SK-N-SH (cell line): ENCODE measurements around the gene NHS. TPM values are rescaled to one million over a fixed set of nuclear protein-coding genes. Genes with fewer than 3 reads are reported as not detected.

Experiments
- CTCF ChIA-PET: fragments of 300-600, 350-600 bp; formaldehyde crosslinking; extraction: SDS; loops from one replicate; lab custom pipeline; 2021; lab: Yijun Ruan, JAX
- POLR2A ChIA-PET: fragments of 350-600 bp; sonication (Branson Sonifier 250); formaldehyde crosslinking; extraction: SDS; loops from one replicate; lab custom pipeline; 2020; ENCODE audit warnings: antibody characterized with exemption, inconsistent platforms; lab: Yijun Ruan, JAX
- DNase-seq: peaks from one replicate; pipeline ENCODE4 v3.0.0; 2012
- H2AFZ ChIP-seq: fragments of 200-600 bp; sonication (generic); 2 replicates; pipeline ENCODE4 v1.8.1; 2016; ENCODE audit warnings: antibody characterized with exemption, mild to moderate bottlenecking, low read depth
- H3F3A ChIP-seq: fragments of 200-600 bp; sonication (generic); replicated peaks from 2 replicates; pipeline ENCODE3; 2016; ENCODE audit warnings: antibody characterized with exemption, mild to moderate bottlenecking; ENCODE audit not compliant: insufficient read depth
- H3K27ac ChIP-seq, 2 experiments: fragments of 200-500 bp in 1 of 2; fragments of 200-600 bp in 1 of 2; sonication (Bioruptor generic) in 1 of 2; sonication (generic), shearing (Covaris generic) in 1 of 2; 2 replicates each; pipeline versions ENCODE4 v1.5.1 to v1.6.1; 2014 to 2016; ENCODE audit warnings: low read depth in 2 of 2, inconsistent platforms in 1 of 2, low read length in 1 of 2, mild to moderate bottlenecking in 1 of 2, mixed read lengths in 1 of 2
- H3K27me3 ChIP-seq: fragments of 200-600 bp; sonication (generic), shearing (Covaris generic); 2 replicates; pipeline ENCODE4 v1.6.1; 2016; ENCODE audit warnings: mixed run types; ENCODE audit not compliant: insufficient read depth
- H3K36me3 ChIP-seq, 2 experiments: fragments of 200-500 bp in 1 of 2; fragments of 200-600 bp in 1 of 2; sonication (Bioruptor generic) in 1 of 2; sonication (generic) in 1 of 2; replicated peaks in 1 of 2; 2 replicates each; pipeline versions ENCODE3 to v1.5.1; 2014 to 2016; ENCODE audit warnings: low read length in 1 of 2, mild to moderate bottlenecking in 1 of 2; ENCODE audit not compliant: insufficient read depth in 2 of 2, control insufficient read depth in 1 of 2
- H3K4me1 ChIP-seq, 2 experiments: fragments of 200-500 bp in 1 of 2; fragments of 200-600 bp in 1 of 2; sonication (Bioruptor generic) in 1 of 2; sonication (generic), shearing (Covaris generic) in 1 of 2; 2 replicates each; pipeline versions ENCODE4 v1.5.1 to v1.6.1; 2014 to 2016; ENCODE audit warnings: low read depth in 1 of 2, low read length in 1 of 2, mixed run types in 1 of 2; ENCODE audit not compliant: insufficient read depth in 2 of 2, control insufficient read depth in 1 of 2
- H3K4me2 ChIP-seq: fragments of 200-600 bp; sonication (generic), shearing (Covaris generic); 2 replicates; pipeline ENCODE4 v1.6.1; 2017; ENCODE audit warnings: mixed run types
- H3K4me3 ChIP-seq, 2 experiments: fragments of 200-500 bp in 1 of 2; fragments of 200-600 bp in 1 of 2; sonication (Bioruptor generic) in 1 of 2; sonication (generic), shearing (Covaris generic) in 1 of 2; 2 replicates each; pipeline versions ENCODE4 v1.5.1 to v1.8.1; 2014 to 2016; ENCODE audit warnings: low read depth in 2 of 2, inconsistent platforms in 1 of 2, low read length in 1 of 2, mild to moderate bottlenecking in 1 of 2, mixed read lengths in 1 of 2, moderate library complexity in 1 of 2
- H3K79me2 ChIP-seq: fragments of 200-600 bp; sonication (generic); 2 replicates; pipeline ENCODE4 v1.8.1; 2017; ENCODE audit warnings: mild to moderate bottlenecking; ENCODE audit not compliant: insufficient read depth
- H3K9ac ChIP-seq: fragments of 200-600 bp; sonication (generic); 2 replicates; pipeline ENCODE4 v1.6.1; 2017; ENCODE audit warnings: mixed run types
- H3K9me2 ChIP-seq: fragments of 200-600 bp; sonication (generic); 2 replicates; pipeline ENCODE4 v1.6.1; 2017; ENCODE audit warnings: mixed run types
- H3K9me3 ChIP-seq: fragments of 200-600 bp; sonication (generic); 2 replicates; pipeline ENCODE4 v1.6.1; 2017; ENCODE audit warnings: mixed run types, mild to moderate bottlenecking, moderate library complexity
- H4K20me1 ChIP-seq: fragments of 200-600 bp; sonication (generic); 2 replicates; pipeline ENCODE4 v1.6.1; 2017; ENCODE audit warnings: mild to moderate bottlenecking, mixed run types; ENCODE audit not compliant: insufficient read depth
- ELF1 ChIP-seq: IDR thresholded peaks from 2 replicates; pipeline ENCODE4 v1.4.0; 2012
- EP300 ChIP-seq, 2 experiments: IDR thresholded peaks; 2 replicates each; pipeline versions ENCODE4 v1.4.0 to v1.6.1; 2012; ENCODE audit warnings: borderline replicate concordance in 1 of 2, low read depth in 1 of 2, low read length in 1 of 2
- FOSL2 ChIP-seq: IDR thresholded peaks from 2 replicates; pipeline ENCODE4 v1.4.0; 2012; ENCODE audit warnings: low read depth, mild to moderate bottlenecking, moderate library complexity, borderline replicate concordance
- GABPA ChIP-seq: IDR thresholded peaks from 2 replicates; pipeline ENCODE4 v1.4.0; 2012; ENCODE audit warnings: low read depth, mild to moderate bottlenecking
- MEF2A ChIP-seq: IDR thresholded peaks from 2 replicates; pipeline ENCODE4 v1.4.0; 2012; ENCODE audit warnings: low read depth, borderline replicate concordance
- NFIC ChIP-seq: IDR thresholded peaks from 2 replicates; pipeline ENCODE4 v1.4.0; 2012; ENCODE audit warnings: borderline replicate concordance
- NRF1 ChIP-seq: IDR thresholded peaks from 2 replicates; pipeline ENCODE4 v1.6.1; 2012; ENCODE audit warnings: low read depth, mild to moderate bottlenecking, low read length
- RAD21 ChIP-seq: IDR thresholded peaks from 2 replicates; pipeline ENCODE4 v1.6.1; 2012; ENCODE audit warnings: mild to moderate bottlenecking, low read length
- RFX5 ChIP-seq: IDR thresholded peaks from 2 replicates; pipeline ENCODE4 v1.6.1; 2012; ENCODE audit warnings: mild to moderate bottlenecking, improper control_type of control experiment, low read length
- SIN3A ChIP-seq: IDR thresholded peaks from 2 replicates; pipeline ENCODE4 v1.6.1; 2012; ENCODE audit warnings: low read depth, mild to moderate bottlenecking, low read length, moderate library complexity, borderline replicate concordance
- SMC3 ChIP-seq: IDR thresholded peaks from 2 replicates; pipeline ENCODE4 v1.6.1; 2012; ENCODE audit warnings: low read depth, low read length, improper control_type of control experiment
- WGBS: methylation state at CpG from one replicate; pipeline ENCODE4 v1.1.6; 2017; ENCODE audit warnings: low lambda C conversion rate; 5-methylcytosine and 5-hydroxymethylcytosine counted together
- polyA plus RNA-seq, 3 experiments: library from polyadenylated mRNA; depleted of rRNA; stranded (reverse); fragments of >200 nt; gene quantifications; 2 replicates each; pipeline ENCODE4 v1.2.3, GENCODE V29; 2012
- TF ChIP-seq, protein P1 (sequence below): IDR thresholded peaks from 2 replicates; pipeline ENCODE4; 2012
- TF ChIP-seq, protein P2 (sequence below): IDR thresholded peaks from 2 replicates; pipeline ENCODE4 v1.4.0; 2012; ENCODE audit warnings: low read depth
- TF ChIP-seq, protein P3 (sequence below): IDR thresholded peaks from 2 replicates; pipeline ENCODE4 v1.6.1; 2012; ENCODE audit warnings: mild to moderate bottlenecking, low read depth, low read length, moderate library complexity
- TF ChIP-seq, protein P4 (sequence below): IDR thresholded peaks from 2 replicates; pipeline ENCODE4 v1.4.0; 2012; ENCODE audit warnings: low read depth, borderline replicate concordance

The NHS gene
- polyA plus RNA-seq, 1 of the 3 experiments (the other 2 are of a cell fraction) = 1.0 TPM

DNA sequence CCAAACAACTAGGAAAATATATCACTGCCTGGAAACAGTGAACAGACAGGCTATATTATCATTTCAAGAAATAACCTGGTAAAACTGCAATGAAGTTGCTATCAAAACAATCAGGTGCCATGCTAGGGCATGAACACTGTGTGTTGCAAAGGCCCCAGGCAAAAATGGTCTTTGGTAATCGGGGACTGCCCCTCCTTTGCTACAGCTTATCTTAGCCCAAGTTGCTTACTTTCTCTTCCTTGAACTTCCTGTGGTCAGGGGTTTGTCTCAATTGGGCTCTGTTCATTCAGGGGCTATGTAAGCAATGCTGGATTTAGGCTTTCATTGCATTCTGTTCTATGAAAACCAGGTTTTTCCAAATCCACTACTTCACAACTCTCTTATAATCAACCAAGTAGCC lies 392.7 kb downstream of the NHS start:
- H3K36me3 ChIP-seq = no peaks in the 10 kb centered on the region
- H3K4me3 ChIP-seq = no peak overlapping the region
- H3K4me2 ChIP-seq = no peak overlapping the region
- ChIA-PET POLR2A (no interaction called here), CTCF (no interaction called here)
- WGBS = 14% methylated on average over 1 of the region's 1 CpG
- H3K27ac ChIP-seq = no peak overlapping the region
- no peaks in the 10 kb centered on the region for H3K9me3 ChIP-seq
- no peak for TF ChIP-seq EP300 (IDR thresholded peaks at IDR 0.05; ENCODE audit: borderline replicate concordance in 1 of 2, low read depth in 1 of 2, low read length in 1 of 2)
- no peak for TF ChIP-seq SIN3A
- no peak for TF ChIP-seq RFX5
- TF ChIP-seq MEF2A = no peak
- TF ChIP-seq, protein P1, sequence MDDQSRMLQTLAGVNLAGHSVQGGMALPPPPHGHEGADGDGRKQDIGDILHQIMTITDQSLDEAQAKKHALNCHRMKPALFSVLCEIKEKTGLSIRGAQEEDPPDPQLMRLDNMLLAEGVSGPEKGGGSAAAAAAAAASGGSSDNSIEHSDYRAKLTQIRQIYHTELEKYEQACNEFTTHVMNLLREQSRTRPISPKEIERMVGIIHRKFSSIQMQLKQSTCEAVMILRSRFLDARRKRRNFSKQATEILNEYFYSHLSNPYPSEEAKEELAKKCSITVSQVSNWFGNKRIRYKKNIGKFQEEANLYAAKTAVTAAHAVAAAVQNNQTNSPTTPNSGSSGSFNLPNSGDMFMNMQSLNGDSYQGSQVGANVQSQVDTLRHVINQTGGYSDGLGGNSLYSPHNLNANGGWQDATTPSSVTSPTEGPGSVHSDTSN = no peak
- no peak for TF ChIP-seq NFIC
- no peak for TF ChIP-seq FOSL2
- TF ChIP-seq, protein P2, sequence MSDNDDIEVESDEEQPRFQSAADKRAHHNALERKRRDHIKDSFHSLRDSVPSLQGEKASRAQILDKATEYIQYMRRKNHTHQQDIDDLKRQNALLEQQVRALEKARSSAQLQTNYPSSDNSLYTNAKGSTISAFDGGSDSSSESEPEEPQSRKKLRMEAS = no peak
- TF ChIP-seq ELF1 = no peak
- no peak for TF ChIP-seq GABPA
- TF ChIP-seq SMC3 = no peak
- TF ChIP-seq RAD21 = no peak
- H3K4me1 ChIP-seq = no peaks in the 10 kb centered on the region
- no peaks in the 10 kb centered on the region for H3F3A ChIP-seq
- H3K27me3 ChIP-seq = peaks cover 12% of the 10 kb centered on the region; the same call in 1 of the 2 replicates
- no peak overlapping the region for H3K9ac ChIP-seq
- DNase-seq = no peak
- H3K79me2 ChIP-seq = no peaks in the 10 kb centered on the region
- no peaks in the 10 kb centered on the region for H3K9me2 ChIP-seq
- no peaks in the 10 kb centered on the region for H4K20me1 ChIP-seq
- H2AFZ ChIP-seq = no peak overlapping the region

DNA sequence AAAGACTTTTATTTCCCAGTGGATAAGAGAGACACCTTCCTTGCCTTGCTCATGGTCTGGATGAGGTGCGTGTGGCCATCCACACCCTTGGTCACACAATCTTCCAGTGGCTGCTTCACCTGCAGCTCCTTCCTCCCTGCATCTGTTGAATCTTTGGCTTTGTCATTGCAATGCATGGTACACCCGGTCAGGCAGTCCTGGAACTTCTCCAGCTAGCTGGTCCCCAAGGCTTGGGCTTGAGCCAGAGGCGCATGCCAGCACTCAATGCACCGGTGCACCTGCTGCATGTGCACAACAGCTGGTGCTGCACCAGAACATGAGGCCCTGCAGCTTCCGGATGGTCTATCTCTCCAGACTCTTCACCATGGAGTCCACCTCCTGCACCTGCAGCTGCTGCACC lies 394.0 kb downstream of the NHS start:
- Histone ChIP-seq H3K9ac (no peak overlapping the region), H3K27me3 (peaks cover 11% of the 10 kb centered on the region; the same call in 1 of the 2 replicates)

More for the DNA sequence above, 394.0 kb downstream of the NHS start:
- Histone ChIP-seq H3F3A (no peaks in the 10 kb centered on the region), H3K4me1 (no peaks in the 10 kb centered on the region), H3K27ac (no peak overlapping the region), H3K79me2 (no peaks in the 10 kb centered on the region), H3K36me3 (no peaks in the 10 kb centered on the region), H3K9me2 (no peaks in the 10 kb centered on the region), H3K4me2 (no peak overlapping the region), H3K4me3 (no peak overlapping the region), H3K9me3 (no peaks in the 10 kb centered on the region), H2AFZ (no peak overlapping the region), H4K20me1 (no peaks in the 10 kb centered on the region)
- ChIA-PET CTCF (no interaction called here), POLR2A (no interaction called here)
- no peak for DNase-seq
- TF ChIP-seq SMC3 (no peak), NRF1 (no peak), MEF2A (no peak), SIN3A (no peak)
- TF ChIP-seq, protein P3, sequence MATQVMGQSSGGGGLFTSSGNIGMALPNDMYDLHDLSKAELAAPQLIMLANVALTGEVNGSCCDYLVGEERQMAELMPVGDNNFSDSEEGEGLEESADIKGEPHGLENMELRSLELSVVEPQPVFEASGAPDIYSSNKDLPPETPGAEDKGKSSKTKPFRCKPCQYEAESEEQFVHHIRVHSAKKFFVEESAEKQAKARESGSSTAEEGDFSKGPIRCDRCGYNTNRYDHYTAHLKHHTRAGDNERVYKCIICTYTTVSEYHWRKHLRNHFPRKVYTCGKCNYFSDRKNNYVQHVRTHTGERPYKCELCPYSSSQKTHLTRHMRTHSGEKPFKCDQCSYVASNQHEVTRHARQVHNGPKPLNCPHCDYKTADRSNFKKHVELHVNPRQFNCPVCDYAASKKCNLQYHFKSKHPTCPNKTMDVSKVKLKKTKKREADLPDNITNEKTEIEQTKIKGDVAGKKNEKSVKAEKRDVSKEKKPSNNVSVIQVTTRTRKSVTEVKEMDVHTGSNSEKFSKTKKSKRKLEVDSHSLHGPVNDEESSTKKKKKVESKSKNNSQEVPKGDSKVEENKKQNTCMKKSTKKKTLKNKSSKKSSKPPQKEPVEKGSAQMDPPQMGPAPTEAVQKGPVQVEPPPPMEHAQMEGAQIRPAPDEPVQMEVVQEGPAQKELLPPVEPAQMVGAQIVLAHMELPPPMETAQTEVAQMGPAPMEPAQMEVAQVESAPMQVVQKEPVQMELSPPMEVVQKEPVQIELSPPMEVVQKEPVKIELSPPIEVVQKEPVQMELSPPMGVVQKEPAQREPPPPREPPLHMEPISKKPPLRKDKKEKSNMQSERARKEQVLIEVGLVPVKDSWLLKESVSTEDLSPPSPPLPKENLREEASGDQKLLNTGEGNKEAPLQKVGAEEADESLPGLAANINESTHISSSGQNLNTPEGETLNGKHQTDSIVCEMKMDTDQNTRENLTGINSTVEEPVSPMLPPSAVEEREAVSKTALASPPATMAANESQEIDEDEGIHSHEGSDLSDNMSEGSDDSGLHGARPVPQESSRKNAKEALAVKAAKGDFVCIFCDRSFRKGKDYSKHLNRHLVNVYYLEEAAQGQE = no peak
- TF ChIP-seq, protein P4, sequence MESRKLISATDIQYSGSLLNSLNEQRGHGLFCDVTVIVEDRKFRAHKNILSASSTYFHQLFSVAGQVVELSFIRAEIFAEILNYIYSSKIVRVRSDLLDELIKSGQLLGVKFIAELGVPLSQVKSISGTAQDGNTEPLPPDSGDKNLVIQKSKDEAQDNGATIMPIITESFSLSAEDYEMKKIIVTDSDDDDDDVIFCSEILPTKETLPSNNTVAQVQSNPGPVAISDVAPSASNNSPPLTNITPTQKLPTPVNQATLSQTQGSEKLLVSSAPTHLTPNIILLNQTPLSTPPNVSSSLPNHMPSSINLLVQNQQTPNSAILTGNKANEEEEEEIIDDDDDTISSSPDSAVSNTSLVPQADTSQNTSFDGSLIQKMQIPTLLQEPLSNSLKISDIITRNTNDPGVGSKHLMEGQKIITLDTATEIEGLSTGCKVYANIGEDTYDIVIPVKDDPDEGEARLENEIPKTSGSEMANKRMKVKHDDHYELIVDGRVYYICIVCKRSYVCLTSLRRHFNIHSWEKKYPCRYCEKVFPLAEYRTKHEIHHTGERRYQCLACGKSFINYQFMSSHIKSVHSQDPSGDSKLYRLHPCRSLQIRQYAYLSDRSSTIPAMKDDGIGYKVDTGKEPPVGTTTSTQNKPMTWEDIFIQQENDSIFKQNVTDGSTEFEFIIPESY = no peak
- 33% methylated on average over 2 of the region's 5 CpGs for WGBS
